KBM-7 (cell line): ENCODE results near the gene SNRNP35.
"Not testable (repeated sequence)": the region's sequence is repeated elsewhere in the genome, so short reads cannot be mapped to it uniquely, and the experiment has no call there.

Source experiments
- DNase-seq: peaks from one replicate; pipeline ENCODE4 v3.0.0-alpha.2; 2015
- in situ Hi-C: fragments of 300-500 bp; cut with MboI; formaldehyde crosslinking; loops from 2 replicates; pipeline ENCODE4 v1.14.3; 2020; ENCODE audit warnings: low sequenced_read_pairs, low pct_unique_long_range_greater_than_20kb, mixed read lengths

The SNRNP35 gene

GRCh38 chr12:123482876-123483275 is 24.9 kb downstream of the SNRNP35 start:
- in situ Hi-C loops, result no loop called here

DNA sequence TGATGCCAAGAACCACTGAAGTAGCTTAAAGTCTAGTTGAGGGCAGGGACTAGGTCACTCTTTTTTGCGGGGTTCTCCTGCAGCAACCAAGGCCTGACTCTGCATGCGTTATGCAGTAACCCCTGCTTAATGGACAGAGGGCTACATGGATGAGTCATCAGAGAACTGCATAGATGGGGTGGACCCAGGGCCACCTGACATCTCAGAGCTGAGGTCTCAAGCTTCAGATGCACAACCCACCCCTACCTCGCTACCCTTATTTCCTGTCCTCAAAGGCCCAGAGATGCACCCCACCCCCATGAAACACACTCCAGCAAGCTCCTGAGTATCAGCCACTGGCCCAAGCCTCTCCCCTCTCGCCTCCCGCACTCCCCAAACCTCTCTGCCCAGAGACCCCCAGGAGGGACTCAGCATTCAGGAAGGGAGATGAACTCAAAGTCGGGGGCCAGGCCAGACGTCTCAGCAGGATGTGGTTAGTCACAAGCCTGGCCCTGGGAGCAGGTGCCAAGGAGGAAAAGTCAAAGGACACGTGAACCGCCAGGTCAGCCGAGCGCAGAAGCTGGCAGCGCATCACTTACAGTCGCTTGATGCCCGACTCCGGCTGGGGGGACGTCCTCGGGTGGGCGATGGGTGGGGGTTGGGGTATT is 25.8 kb downstream of the SNRNP35 start:
- in situ Hi-C loops, result no loop called here

More at GRCh38 chr12:123482876-123483275, 24.9 kb downstream of the SNRNP35 start:
- no peak for DNase-seq

GRCh38 chr12:123485756-123486155 is 27.8 kb downstream of the SNRNP35 start:
- no peak for DNase-seq
- in situ Hi-C loops, result no loop called here

More for the DNA sequence above, 25.8 kb downstream of the SNRNP35 start:
- DNase-seq, result no peak

DNA sequence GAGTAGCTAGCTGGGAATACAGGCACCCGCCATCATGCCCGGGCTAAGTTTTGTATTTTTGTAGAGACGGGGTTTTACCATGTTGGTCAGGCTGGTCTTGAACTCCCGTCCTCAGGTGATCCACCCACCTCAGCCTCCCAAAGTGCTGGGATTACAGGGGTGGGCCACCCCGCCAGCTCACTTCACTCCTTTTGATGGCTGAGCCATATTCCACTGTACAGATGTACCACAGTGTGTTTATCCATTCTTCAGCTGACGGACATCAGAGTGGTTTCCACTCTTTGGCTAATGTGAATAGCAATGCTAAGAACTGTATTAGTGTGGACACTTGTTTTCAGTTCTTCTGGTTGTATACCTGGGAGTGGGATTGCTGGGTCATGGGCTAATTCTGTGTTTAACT is 29.5 kb downstream of the SNRNP35 start:
- in situ Hi-C loops, result no loop called here
- no peak for DNase-seq

DNA sequence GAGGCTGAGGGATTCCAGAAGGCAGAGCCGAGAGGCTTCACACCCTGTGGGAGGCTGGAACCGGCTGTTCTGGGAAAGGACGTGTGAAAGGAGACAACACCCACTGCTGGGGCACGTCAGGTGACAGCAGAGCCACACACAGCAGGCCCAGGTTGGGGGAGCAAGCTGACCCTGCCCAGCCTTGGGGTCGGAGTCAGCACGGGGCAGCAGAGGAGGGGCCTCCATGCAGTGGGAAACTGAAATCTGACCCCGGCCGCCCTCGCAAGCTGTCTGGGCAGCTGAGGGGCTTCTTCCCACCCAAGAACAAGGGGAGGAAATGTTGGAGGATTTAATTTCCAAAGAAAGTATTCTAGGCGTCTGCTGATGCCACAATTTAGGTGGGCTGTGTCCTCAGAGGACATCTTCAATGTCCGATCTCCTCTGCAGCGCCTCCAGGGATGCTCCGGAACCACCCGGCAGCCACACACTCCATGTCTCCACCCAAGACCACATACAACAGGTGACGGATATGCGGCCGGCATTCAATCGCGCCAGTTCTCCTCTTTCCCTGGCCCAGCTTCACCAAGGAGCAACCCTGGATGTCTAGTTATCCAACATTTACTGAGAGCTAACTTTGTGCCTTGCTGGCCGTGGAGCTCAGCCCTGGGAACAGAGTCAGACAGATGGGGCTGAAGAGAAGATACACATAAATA is 30.7 kb downstream of the SNRNP35 start:
- DNase-seq, result no peak
- in situ Hi-C loops, result no loop called here

- in situ Hi-C loops, result no loop called here
- DNase-seq, result no peak
Observed at GRCh38 chr12:123489580-123489979, 31.6 kb downstream of the SNRNP35 start.

- no peak for DNase-seq
- in situ Hi-C loops, result no loop called here
Observed at GRCh38 chr12:123490089-123490488, 32.1 kb downstream of the SNRNP35 start.

DNA sequence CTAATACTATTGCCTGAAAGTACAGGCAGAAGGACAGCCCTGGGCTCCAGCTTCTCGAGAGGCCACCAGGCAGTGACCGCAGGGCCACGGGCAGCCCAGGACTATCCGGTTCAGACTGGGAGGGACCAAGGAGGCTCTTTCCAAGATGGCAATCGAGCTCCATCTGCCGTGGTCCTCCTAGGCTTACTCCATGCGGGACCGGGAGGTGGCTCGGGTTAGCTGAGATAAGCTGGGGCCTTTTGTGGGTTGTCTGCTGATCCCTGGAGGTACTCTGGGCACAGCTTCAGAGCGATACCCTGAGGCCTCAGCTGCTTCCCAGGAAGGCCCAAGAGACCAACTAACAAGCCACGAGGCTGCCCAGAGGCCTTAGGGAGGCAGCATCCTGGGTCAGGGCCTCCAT is 33.1 kb downstream of the SNRNP35 start:
- in situ Hi-C loops, result no loop called here
- DNase-seq, result no peak

DNA sequence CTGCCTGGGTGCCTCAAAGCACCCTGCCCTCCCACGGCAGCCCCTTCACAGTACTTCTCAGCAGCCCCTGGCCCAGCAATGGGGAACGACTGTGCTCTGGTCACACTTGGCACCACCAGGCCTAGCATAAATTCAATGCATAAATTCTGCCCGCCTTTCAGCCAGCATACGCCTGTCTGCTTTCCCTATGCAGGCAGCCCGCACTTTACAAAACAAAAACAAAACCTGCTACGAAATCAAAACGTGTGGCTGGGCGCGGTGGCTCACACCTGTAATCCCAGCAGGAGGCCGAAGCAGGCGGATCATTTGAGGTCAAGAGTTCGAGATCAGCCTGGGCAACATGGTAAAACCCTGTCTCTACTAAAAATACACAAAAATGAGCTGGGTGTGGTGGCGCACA is 33.5 kb downstream of the SNRNP35 start:
- no peak for DNase-seq
- in situ Hi-C loops, result no loop called here

- in situ Hi-C loops, result not testable (repeated sequence)
- peak; percentile 31 for DNase-seq
Observed at GRCh38 chr12:123492339-123493039, 34.5 kb downstream of the SNRNP35 start.

- in situ Hi-C loops, result no loop called here
- DNase-seq, result no peak
Observed at GRCh38 chr12:123494124-123494851, 36.3 kb downstream of the SNRNP35 start.

DNA sequence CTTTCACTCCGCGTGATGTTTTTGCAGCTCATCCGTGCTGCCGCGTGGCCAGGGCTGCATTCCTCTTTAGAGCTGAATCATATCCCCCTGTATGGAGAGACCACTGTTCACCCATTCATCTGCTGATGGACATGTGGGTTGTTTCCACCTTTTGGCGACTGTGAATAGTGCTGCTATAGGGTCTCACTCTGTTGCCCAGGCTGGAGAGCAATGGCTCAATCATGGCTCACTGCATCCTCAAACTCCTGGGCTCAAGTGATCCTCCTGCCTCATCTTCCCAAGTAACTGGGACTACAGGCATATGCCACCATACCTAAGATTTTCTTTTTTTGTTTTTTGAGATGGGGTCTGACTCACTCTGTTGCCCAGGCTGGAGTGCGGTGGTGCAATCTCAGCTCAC is 39.1 kb downstream of the SNRNP35 start:
- in situ Hi-C loops, result no loop called here
- no peak for DNase-seq

DNA sequence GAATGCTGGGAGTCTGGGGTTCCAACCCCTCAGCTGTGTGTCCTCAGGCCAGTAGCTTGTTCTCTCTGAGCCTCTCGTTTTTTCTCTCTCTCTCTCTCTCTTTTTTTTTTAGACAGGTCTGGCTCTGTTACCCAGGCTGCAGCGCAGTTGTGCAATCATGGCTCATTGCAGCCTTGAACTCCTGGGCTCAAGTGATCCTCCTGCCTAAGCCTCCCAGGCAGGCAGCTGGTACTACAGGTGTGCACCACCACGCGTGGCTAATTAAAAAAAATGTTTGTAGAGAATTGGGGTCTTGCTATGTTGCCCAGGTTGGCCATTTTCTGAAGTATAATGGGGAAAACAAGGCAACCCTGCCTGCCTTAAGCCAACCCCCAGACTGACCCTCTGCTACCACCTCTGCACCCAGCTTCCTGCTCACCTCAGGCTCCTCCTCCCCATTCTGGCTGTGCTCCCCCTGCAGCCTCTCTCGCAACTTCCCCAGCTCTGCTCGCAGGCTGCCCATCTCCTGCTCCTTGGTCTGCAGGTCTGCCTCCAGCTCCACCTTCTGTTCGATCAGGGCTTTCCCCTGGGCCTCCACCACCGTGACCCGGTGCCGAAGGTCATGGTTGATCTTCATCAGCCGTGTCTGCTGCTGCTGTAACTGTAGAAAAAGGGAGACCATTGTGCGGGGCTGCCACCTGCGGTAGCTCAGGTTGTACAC is 40.3 kb downstream of the SNRNP35 start:
- in situ Hi-C loops, result no loop called here
- no peak for DNase-seq

GRCh38 chr12:123499332-123499731 is 41.4 kb downstream of the SNRNP35 start:
- in situ Hi-C loops, result no loop called here
- no peak for DNase-seq

GRCh38 chr12:123502163-123502704 is 44.3 kb downstream of the SNRNP35 start:
- DNase-seq, result no peak
- in situ Hi-C loops, result no loop called here

DNA sequence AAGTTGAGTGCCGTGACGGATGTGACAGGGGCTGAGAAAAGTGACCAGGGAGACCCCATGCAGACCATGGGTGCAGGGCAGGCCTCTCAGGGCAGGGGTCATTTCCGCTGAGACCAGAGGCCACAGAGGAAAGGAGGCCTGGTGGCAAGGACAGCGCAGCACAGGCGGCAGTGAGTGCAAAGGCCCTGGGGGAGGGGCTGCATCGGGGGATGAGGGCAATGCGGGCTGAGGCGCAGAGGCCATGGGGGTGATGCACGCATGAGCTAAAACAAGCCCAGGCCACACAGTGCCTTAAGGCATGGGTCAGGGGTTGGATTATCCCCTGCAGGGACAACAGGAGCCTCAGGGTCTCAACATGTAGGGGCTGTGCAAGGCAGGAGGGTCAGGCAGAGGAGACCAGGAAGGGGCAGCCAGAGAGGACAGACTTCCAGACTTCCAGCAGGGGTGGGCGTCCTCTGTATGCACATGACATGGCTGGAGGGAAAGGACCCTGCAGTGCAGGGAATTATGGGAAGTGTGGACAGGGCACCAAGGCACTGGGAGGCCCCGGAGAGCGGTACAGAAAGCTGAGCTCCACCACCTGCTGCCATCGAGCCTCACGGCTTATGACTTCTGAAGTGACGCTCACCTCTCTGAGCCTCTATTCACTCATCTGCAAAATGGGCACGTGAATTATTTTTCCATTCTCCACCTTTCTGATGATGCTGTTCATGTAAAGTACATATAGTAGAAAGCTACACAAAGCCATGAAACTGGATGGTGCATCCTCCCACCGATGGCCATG is 48.3 kb downstream of the SNRNP35 start:
- in situ Hi-C loops, result no loop called here

DNA sequence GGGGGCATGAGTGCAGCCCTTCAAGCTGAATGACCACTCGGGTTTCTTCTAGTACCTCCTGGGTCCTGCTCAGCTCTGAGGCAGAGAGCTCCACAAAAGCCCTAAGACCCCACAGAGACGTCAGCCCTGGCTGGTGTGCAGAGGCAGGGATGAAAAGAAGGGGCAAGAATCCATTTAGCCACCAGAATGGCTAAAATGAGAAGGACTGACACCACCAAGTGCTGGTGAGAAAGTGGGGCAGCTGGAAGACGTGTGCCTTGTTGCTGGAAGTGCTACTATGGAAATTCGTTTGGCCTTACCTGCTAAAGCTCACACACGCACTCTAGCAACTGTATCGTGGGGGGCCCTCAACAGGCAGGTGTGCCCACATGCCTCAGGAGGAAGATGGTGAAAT is 48.9 kb downstream of the SNRNP35 start:
- DNase-seq, result no peak
- in situ Hi-C loops, result no loop called here

More for the DNA sequence above, 48.3 kb downstream of the SNRNP35 start:
- DNase-seq, result no peak
